ENCODE measurements around the gene P3H2.
A peak's percentile ranks its signal among the peaks of the same experiment; 100 is the strongest.

P3H2 gene

GRCh38 chr3:189949580-189949979 lies 171.1 kb downstream of the P3H2 start:
- H3K4me2 ChIP-seq (ENCODE audit: low read depth, low read length, poor library complexity, severe bottlenecking) = no peak overlapping the region
- TF ChIP-seq EZH2phosphoT487 (IDR thresholded peaks at IDR 0.05; ENCODE audit: borderline replicate concordance) = no peak
- TF ChIP-seq, protein P1, sequence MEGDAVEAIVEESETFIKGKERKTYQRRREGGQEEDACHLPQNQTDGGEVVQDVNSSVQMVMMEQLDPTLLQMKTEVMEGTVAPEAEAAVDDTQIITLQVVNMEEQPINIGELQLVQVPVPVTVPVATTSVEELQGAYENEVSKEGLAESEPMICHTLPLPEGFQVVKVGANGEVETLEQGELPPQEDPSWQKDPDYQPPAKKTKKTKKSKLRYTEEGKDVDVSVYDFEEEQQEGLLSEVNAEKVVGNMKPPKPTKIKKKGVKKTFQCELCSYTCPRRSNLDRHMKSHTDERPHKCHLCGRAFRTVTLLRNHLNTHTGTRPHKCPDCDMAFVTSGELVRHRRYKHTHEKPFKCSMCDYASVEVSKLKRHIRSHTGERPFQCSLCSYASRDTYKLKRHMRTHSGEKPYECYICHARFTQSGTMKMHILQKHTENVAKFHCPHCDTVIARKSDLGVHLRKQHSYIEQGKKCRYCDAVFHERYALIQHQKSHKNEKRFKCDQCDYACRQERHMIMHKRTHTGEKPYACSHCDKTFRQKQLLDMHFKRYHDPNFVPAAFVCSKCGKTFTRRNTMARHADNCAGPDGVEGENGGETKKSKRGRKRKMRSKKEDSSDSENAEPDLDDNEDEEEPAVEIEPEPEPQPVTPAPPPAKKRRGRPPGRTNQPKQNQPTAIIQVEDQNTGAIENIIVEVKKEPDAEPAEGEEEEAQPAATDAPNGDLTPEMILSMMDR (conservative IDR thresholded peaks at IDR 0.05; ENCODE audit: low read length) = no peak
- no peaks in the 10 kb centered on the region for H4K20me1 ChIP-seq (ENCODE audit: insufficient read depth, low read length, poor library complexity, severe bottlenecking)
- no peak overlapping the region for H3K9ac ChIP-seq (ENCODE audit: low read depth, low read length, poor library complexity, severe bottlenecking)
- H2AFZ ChIP-seq (ENCODE audit: low read length) = no peak overlapping the region
- H3K27me3 ChIP-seq (ENCODE audit: insufficient read depth, low read length, poor library complexity, severe bottlenecking) = no peaks in the 10 kb centered on the region
- no peaks in the 10 kb centered on the region for H3F3A ChIP-seq (ENCODE audit: low read depth)
- no peaks in the 10 kb centered on the region for H3K9me2 ChIP-seq (replicated peaks; ENCODE audit: low read depth, low read length)
- peaks cover 8% of the 10 kb centered on the region for H3K4me1 ChIP-seq (ENCODE audit: insufficient read depth, low read length, poor library complexity, severe bottlenecking)
- no peaks in the 10 kb centered on the region for H3K36me3 ChIP-seq (ENCODE audit: insufficient read depth, low read length)
- H3K4me3 ChIP-seq (ENCODE audit: low read length, poor library complexity, severe bottlenecking) = no peak overlapping the region
- no peaks in the 10 kb centered on the region for H3K79me2 ChIP-seq (ENCODE audit: insufficient read depth, low read length)
- no peaks in the 10 kb centered on the region for H3K9me3 ChIP-seq (ENCODE audit: insufficient read depth, low read depth, low read length)

DNA sequence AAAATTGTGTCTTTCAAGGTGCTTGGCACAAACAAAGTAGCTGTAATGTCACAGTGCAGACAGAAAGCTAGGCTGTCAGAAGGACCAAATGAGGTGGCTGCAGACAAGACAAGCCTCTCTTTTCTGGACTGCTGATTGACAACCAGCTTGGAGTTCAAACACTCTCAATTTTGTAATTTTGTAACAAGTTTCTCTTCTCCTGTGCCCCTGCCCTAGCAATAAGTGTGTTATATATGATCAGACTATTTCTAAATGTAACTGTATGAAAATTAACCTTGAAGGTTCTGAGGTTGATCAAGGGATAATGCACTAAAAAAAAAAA lies 172.0 kb downstream of the P3H2 start:
- H3K4me2 ChIP-seq (ENCODE audit: low read depth, low read length, poor library complexity, severe bottlenecking) = no peak overlapping the region

GRCh38 chr3:189947948-189948723 lies 172.6 kb downstream of the P3H2 start:
- no peaks in the 10 kb centered on the region for H3F3A ChIP-seq (ENCODE audit: low read depth)
- peak overlapping the region; percentile 30; the same call in 1 of the 2 replicates for H2AFZ ChIP-seq (ENCODE audit: low read length)
- H3K9me3 ChIP-seq (ENCODE audit: insufficient read depth, low read depth, low read length) = no peaks in the 10 kb centered on the region
- H3K27me3 ChIP-seq (ENCODE audit: insufficient read depth, low read length, poor library complexity, severe bottlenecking) = no peaks in the 10 kb centered on the region
- H3K4me1 ChIP-seq (ENCODE audit: insufficient read depth, low read length, poor library complexity, severe bottlenecking) = peaks cover 8% of the 10 kb centered on the region
- H3K36me3 ChIP-seq (ENCODE audit: insufficient read depth, low read length) = no peaks in the 10 kb centered on the region
- TF ChIP-seq, protein P1 (conservative IDR thresholded peaks at IDR 0.05; ENCODE audit: low read length) = peak; percentile 93
- no peak for TF ChIP-seq EZH2phosphoT487 (IDR thresholded peaks at IDR 0.05; ENCODE audit: borderline replicate concordance)
- no peak overlapping the region for H3K9ac ChIP-seq (ENCODE audit: low read depth, low read length, poor library complexity, severe bottlenecking)
- H3K9me2 ChIP-seq (replicated peaks; ENCODE audit: low read depth, low read length) = no peaks in the 10 kb centered on the region
- H3K4me2 ChIP-seq (ENCODE audit: low read depth, low read length, poor library complexity, severe bottlenecking) = no peak overlapping the region
- no peaks in the 10 kb centered on the region for H4K20me1 ChIP-seq (ENCODE audit: insufficient read depth, low read length, poor library complexity, severe bottlenecking)
- H3K4me3 ChIP-seq (ENCODE audit: low read length, poor library complexity, severe bottlenecking) = no peak overlapping the region
- no peaks in the 10 kb centered on the region for H3K79me2 ChIP-seq (ENCODE audit: insufficient read depth, low read length)

More for the DNA sequence above, 172.0 kb downstream of the P3H2 start:
- no peak overlapping the region for H3K9ac ChIP-seq (ENCODE audit: low read depth, low read length, poor library complexity, severe bottlenecking)
- H3K9me2 ChIP-seq (replicated peaks; ENCODE audit: low read depth, low read length) = no peaks in the 10 kb centered on the region
- H2AFZ ChIP-seq (ENCODE audit: low read length) = peak overlapping the region; percentile 30; the same call in 1 of the 2 replicates
- peaks cover 8% of the 10 kb centered on the region for H3K4me1 ChIP-seq (ENCODE audit: insufficient read depth, low read length, poor library complexity, severe bottlenecking)
- no peaks in the 10 kb centered on the region for H3K9me3 ChIP-seq (ENCODE audit: insufficient read depth, low read depth, low read length)
- H4K20me1 ChIP-seq (ENCODE audit: insufficient read depth, low read length, poor library complexity, severe bottlenecking) = no peaks in the 10 kb centered on the region
- H3K36me3 ChIP-seq (ENCODE audit: insufficient read depth, low read length) = no peaks in the 10 kb centered on the region
- H3F3A ChIP-seq (ENCODE audit: low read depth) = no peaks in the 10 kb centered on the region
- no peaks in the 10 kb centered on the region for H3K27me3 ChIP-seq (ENCODE audit: insufficient read depth, low read length, poor library complexity, severe bottlenecking)
- TF ChIP-seq, protein P1 (conservative IDR thresholded peaks at IDR 0.05; ENCODE audit: low read length) = no peak
- no peak for TF ChIP-seq EZH2phosphoT487 (IDR thresholded peaks at IDR 0.05; ENCODE audit: borderline replicate concordance)
- H3K79me2 ChIP-seq (ENCODE audit: insufficient read depth, low read length) = no peaks in the 10 kb centered on the region
- no peak overlapping the region for H3K4me3 ChIP-seq (ENCODE audit: low read length, poor library complexity, severe bottlenecking)
